Adrenal gland (tissue), 12 donors: Measurements from ENCODE around the gene AK4. TPM values are rescaled to one million over a fixed set of nuclear protein-coding genes. Genes with fewer than 3 reads are reported as not detected.

Experiments
- DNase-seq, 7 donors: peaks; one replicate each; pipeline ENCODE4 v3.0.0-alpha.2; 2019 to 2020
- H3K27ac ChIP-seq, 5 donors: fragments of 200-600 bp; sonication (generic) in 4 of 5; 1 replicate in 3 of 5; 2 replicates in 2 of 5; pipeline versions ENCODE4 v1.5.1 to v1.8.0; 2016 to 2020; ENCODE audit warnings: mild to moderate bottlenecking in 1 of 5
- H3K27me3 ChIP-seq: fragments of 200-600 bp; 2 replicates; pipeline ENCODE4 v1.8.0; 2021
- H3K36me3 ChIP-seq, 2 donors: fragments of 200-600 bp; replicated peaks in 1 of 2; 1 replicate in 1 of 2; 2 replicates in 1 of 2; pipeline versions ENCODE4 v1.5.1 to v1.8.0; 2018 to 2022
- H3K4me1 ChIP-seq, 2 donors: fragments of 200-600 bp; replicated peaks in 1 of 2; 1 replicate in 1 of 2; 2 replicates in 1 of 2; pipeline versions ENCODE4 v1.5.1 to v1.8.0; 2018 to 2021
- H3K4me3 ChIP-seq, 4 donors: fragments of 200-600 bp; sonication (generic) in 3 of 4; one replicate each; pipeline ENCODE4 v1.5.1; 2016 to 2018
- H3K9me3 ChIP-seq, 3 donors: fragments of 200-600 bp; sonication (generic) in 1 of 3; replicated peaks in 1 of 3; 1 replicate in 2 of 3; 2 replicates in 1 of 3; pipeline versions ENCODE4 v1.5.1 to v1.8.0; 2016 to 2021
- POLR2A ChIP-seq, 2 donors: fragments of 450-650 bp; IDR thresholded peaks; one replicate each; pipeline ENCODE4 v1.6.1; 2017; ENCODE audit warnings: antibody characterized with exemption in 2 of 2, mild to moderate bottlenecking in 2 of 2, moderate library complexity in 1 of 2
- WGBS, 4 donors: extraction: QIAGEN DNeasy Blood & Tissue Kit in 2 of 4; methylation state at CpG; one replicate each; pipeline versions ENCODE4 v1.1.5 to v1.1.7; 2013 to 2017; 5-methylcytosine and 5-hydroxymethylcytosine counted together
- intact Hi-C, 2 donors: fragments of 100-400 bp; cut with DNase I; formaldehyde crosslinking; loops; one replicate each; pipeline versions ENCODE4 v1.14.1 to v1.15.0; 2022 to 2023
- polyA plus RNA-seq, 3 donors: library from polyadenylated mRNA; stranded (reverse); fragments of 200-250 nt in 2 of 3; fragments of 350-450 nt in 1 of 3; fragmentation: Illumina TruSeq in 1 of 3; extraction: RNeasy Lipid Tissue Mini Kit (QIAGEN cat#74804) in 1 of 3; gene quantifications; one replicate each; pipeline ENCODE4 v1.2.3, GENCODE V29; 2013 to 2014
- total RNA-seq, 9 donors: library from RNA; depleted of rRNA in 4 of 9; stranded (reverse); fragments of >200 nt in 4 of 9; fragments of 120-200 nt in 1 of 9; fragmentation: NEBNext Ultra II Directional in 1 of 9; extraction: Animal tissue kit (Norgen Biotek cat#: 25700) in 1 of 9; gene quantifications; one replicate each; pipeline versions ENCODE4 v1.1.0 to v1.2.4, GENCODE V29; 2013 to 2023
- TF ChIP-seq, protein P1 (sequence below), 6 experiments: fragments of 450-650 bp in 4 of 6; fragments of 200-600 bp in 2 of 6; sonication (generic) in 1 of 6; IDR thresholded peaks; 1 replicate in 5 of 6; 2 replicates in 1 of 6; pipeline versions ENCODE4 v1.5.1 to v1.8.0; 2016 to 2021; ENCODE audit warnings: antibody characterized with exemption in 6 of 6, mild to moderate bottlenecking in 2 of 6, moderate library complexity in 1 of 6
- donor health status: healthy with polysubstance abuse.
- donor health status: Bipolar disorder and iron deficiency.
- donor health status: DM: yes; HTN: yes; CAD: no.
- donor health status: DM: no; HTN: no; CAD: no.
- donor health status: DM: no; HTN: no; CAD: no.
- donor health status: DM: yes; HTN: yes; CAD: no.

The AK4 gene
- total and polyA plus RNA-seq, 12 donors: 0.67 to 12.4 (median 2.5) TPM

DNA sequence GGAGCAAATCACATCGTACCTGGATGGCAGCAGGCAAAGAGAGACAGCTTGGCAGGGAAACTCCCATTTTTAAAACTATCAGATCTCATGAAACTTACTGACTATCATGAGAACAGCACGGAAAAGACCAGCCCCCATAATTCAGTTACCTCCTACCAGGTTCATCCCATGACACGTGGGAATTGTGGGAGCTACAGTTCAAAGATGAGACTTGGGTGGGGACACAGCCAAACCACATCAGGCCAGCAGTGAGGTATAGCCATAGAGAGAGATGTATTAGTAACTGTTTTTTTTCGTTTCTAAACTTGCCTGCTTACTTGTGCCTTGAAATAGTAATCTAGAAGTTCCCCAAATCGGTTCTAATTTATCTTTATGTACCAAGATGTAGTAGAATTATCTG lies 48.9 kb downstream of the AK4 start:
- 76 to 84% (median 80%) methylated on average over 5 of the region's 5 CpGs for WGBS, 4 donors
- Histone ChIP-seq H3K4me1 (no peaks in the 10 kb centered on the region), H3K27me3 (peaks cover 3% of the 10 kb centered on the region), H3K27ac (no peak overlapping the region), H3K9me3 (no peaks in the 10 kb centered on the region), H3K4me3 (no peak overlapping the region), H3K36me3 (no peaks in the 10 kb centered on the region)
- intact Hi-C loops: no loop called here
- TF ChIP-seq, protein P1, sequence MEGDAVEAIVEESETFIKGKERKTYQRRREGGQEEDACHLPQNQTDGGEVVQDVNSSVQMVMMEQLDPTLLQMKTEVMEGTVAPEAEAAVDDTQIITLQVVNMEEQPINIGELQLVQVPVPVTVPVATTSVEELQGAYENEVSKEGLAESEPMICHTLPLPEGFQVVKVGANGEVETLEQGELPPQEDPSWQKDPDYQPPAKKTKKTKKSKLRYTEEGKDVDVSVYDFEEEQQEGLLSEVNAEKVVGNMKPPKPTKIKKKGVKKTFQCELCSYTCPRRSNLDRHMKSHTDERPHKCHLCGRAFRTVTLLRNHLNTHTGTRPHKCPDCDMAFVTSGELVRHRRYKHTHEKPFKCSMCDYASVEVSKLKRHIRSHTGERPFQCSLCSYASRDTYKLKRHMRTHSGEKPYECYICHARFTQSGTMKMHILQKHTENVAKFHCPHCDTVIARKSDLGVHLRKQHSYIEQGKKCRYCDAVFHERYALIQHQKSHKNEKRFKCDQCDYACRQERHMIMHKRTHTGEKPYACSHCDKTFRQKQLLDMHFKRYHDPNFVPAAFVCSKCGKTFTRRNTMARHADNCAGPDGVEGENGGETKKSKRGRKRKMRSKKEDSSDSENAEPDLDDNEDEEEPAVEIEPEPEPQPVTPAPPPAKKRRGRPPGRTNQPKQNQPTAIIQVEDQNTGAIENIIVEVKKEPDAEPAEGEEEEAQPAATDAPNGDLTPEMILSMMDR (IDR thresholded peaks at IDR 0.05): no peak
- no peak for TF ChIP-seq POLR2A (IDR thresholded peaks at IDR 0.05)
- DNase-seq: no peak

DNA sequence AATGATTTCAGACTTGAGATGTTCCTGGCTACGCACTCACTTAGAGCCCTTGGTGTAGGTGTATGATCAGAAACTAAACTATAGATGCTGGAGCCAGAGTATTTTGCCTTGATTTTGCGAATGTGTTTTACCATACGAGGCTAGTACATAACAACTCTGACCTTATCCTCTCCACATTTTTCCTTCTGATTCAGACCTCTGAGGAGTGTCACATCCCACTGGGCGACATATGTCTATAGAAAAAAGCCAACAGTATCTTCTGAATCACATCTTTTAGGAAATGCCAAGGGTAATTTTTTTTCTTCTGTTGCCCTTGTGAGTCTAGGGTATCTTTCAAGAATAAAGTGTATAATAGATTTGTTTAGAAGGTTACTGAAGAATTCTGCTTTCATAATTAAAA lies 49.6 kb downstream of the AK4 start:
- peaks cover 3% of the 10 kb centered on the region for H3K27me3 ChIP-seq
- no peaks in the 10 kb centered on the region for H3K36me3 ChIP-seq
- no peak for TF ChIP-seq POLR2A (IDR thresholded peaks at IDR 0.05)
- TF ChIP-seq, protein P1 (IDR thresholded peaks at IDR 0.05): no peak
- intact Hi-C loops: no loop called here
- no peaks in the 10 kb centered on the region for H3K9me3 ChIP-seq
- DNase-seq: no peak
- H3K4me1 ChIP-seq: no peaks in the 10 kb centered on the region
- no peak overlapping the region for H3K4me3 ChIP-seq
- H3K27ac ChIP-seq: no peak overlapping the region
- 76 to 83% (median 80%) methylated on average over 4 of the region's 4 CpGs for WGBS, 4 donors

- Histone ChIP-seq H3K4me1 (no peaks in the 10 kb centered on the region), H3K36me3 (no peaks in the 10 kb centered on the region), H3K27ac (no peak overlapping the region), H3K27me3 (peaks cover 3% of the 10 kb centered on the region), H3K9me3 (no peaks in the 10 kb centered on the region), H3K4me3 (no peak overlapping the region)
- intact Hi-C loops: no loop called here
- 15 to 44% (median 21%) methylated on average over 1 of the region's 1 CpG for WGBS, 4 donors
- TF ChIP-seq, protein P1 (IDR thresholded peaks at IDR 0.05): no peak
- TF ChIP-seq POLR2A (IDR thresholded peaks at IDR 0.05): no peak
- no peak for DNase-seq
These were observed 50.1 kb downstream of the AK4 start for GRCh38 chr1:65198096-65198495.

DNA sequence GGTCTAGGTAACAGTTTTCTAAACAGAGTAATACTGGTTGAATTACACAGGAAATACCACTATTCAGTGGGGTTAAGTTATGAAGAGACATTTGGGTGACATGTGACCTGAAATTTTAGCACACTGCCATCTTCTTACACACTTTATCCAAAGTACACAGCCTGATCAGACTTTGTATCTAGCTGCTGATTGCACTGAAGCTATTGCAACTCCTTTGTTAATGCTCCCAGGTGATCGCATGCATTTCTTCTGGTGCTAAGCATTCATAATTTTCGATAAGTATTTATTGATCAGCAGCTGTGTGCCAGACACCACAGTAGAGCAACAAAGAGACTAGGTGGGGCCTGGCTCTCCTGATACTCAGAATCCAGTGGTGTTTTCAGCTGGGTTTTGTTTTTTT lies 52.4 kb downstream of the AK4 start:
- Histone ChIP-seq H3K9me3 (no peaks in the 10 kb centered on the region), H3K4me1 (no peaks in the 10 kb centered on the region), H3K27ac (no peak overlapping the region), H3K36me3 (no peaks in the 10 kb centered on the region), H3K27me3 (peaks cover 3% of the 10 kb centered on the region), H3K4me3 (no peak overlapping the region)
- DNase-seq: no peak
- no peak for TF ChIP-seq POLR2A (IDR thresholded peaks at IDR 0.05)
- TF ChIP-seq, protein P1 (IDR thresholded peaks at IDR 0.05): no peak
- WGBS, 4 donors: 80 to 97% (median 86%) methylated on average over 2 of the region's 2 CpGs
- intact Hi-C loops: no loop called here
